GM12892 (cell line): ENCODE measurements around the gene PHC2.
A peak's percentile ranks its signal among the peaks of the same experiment; 100 is the strongest.

ENCODE experiments used
- DNase-seq: peaks from one replicate; pipeline ENCODE4 v3.0.0; 2011; ENCODE audit not compliant: insufficient read length
- FAIRE-seq: peaks from 2 replicates; lab custom pipeline; 2011; peaks lifted over from hg19 to GRCh38; lab: Jason Lieb, UNC
- POLR2A ChIP-seq: IDR thresholded peaks from 2 replicates; pipeline ENCODE4 v1.6.1; 2011; ENCODE audit warnings: low read depth, low read length, control low read depth
- POLR2AphosphoS5 ChIP-seq: IDR thresholded peaks from 2 replicates; pipeline ENCODE4 v1.6.1; 2011; ENCODE audit warnings: low read depth, low read length, control low read depth
- TAF1 ChIP-seq: IDR thresholded peaks from 2 replicates; pipeline ENCODE4 v1.6.1; 2011; ENCODE audit warnings: low read depth, mild to moderate bottlenecking, control low read depth, low read length, borderline replicate concordance

PHC2 gene

GRCh38 chr1:33371334-33371733 lies 59.6 kb downstream of the PHC2 start:
- no peak for FAIRE-seq
- TF ChIP-seq TAF1 (no peak), POLR2A (no peak), POLR2AphosphoS5 (no peak)

GRCh38 chr1:33370827-33371226 lies 60.1 kb downstream of the PHC2 start:
- no peak for TF ChIP-seq TAF1
- TF ChIP-seq POLR2A = no peak
- no peak for TF ChIP-seq POLR2AphosphoS5
- DNase-seq (no peak), FAIRE-seq (no peak)

More at GRCh38 chr1:33371334-33371733, 59.6 kb downstream of the PHC2 start:
- no peak for DNase-seq

DNA sequence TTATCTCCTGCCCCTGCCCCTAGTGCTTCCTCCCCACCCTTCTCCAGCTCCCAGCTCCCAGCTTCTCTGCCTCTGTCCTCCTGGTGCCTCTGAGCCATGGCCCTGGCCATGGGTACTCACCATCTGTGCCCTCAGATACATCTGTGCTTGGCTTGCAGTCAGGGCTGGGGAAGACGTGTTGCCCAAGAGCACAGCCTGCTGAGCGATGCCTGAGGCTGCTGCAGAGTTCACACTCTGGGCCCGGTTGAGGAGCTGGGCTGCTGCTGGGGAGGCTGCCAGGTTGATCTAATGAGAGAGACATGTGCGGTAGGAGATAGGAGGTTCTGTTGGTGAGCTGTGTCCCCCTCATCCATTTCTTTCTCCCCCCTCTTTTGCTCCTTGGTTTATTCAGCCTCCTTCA lies 60.6 kb downstream of the PHC2 start:
- TF ChIP-seq POLR2A (no peak), POLR2AphosphoS5 (no peak), TAF1 (no peak)
- DNase-seq = no peak
- no peak for FAIRE-seq

DNA sequence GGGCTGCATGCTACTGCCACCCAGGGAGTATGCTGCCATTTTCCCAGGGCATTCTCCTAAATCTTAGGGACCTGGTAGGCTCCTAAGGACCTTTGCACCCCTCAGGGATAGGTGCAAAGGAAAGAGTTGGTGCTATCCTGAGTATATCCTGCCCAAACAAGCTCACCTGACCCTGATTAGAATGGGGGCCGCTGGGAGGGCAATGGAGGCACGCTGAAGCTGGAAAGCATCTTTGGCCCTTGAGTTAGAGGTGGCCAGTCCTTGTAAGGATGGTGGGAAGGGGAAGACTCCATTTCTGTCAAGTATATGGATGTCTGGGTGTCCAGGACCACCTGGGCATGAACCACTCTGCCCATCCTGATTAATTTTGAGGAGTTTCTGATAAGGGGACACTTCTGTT lies 61.1 kb downstream of the PHC2 start:
- no peak for TF ChIP-seq POLR2A
- no peak for TF ChIP-seq POLR2AphosphoS5
- TF ChIP-seq TAF1 = no peak
- FAIRE-seq = no peak

GRCh38 chr1:33369081-33369480 lies 61.8 kb downstream of the PHC2 start:
- no peak for TF ChIP-seq TAF1
- no peak for TF ChIP-seq POLR2A
- TF ChIP-seq POLR2AphosphoS5 = no peak
- DNase-seq = no peak
- no peak for FAIRE-seq

More for the DNA sequence above, 61.1 kb downstream of the PHC2 start:
- DNase-seq = no peak

DNA sequence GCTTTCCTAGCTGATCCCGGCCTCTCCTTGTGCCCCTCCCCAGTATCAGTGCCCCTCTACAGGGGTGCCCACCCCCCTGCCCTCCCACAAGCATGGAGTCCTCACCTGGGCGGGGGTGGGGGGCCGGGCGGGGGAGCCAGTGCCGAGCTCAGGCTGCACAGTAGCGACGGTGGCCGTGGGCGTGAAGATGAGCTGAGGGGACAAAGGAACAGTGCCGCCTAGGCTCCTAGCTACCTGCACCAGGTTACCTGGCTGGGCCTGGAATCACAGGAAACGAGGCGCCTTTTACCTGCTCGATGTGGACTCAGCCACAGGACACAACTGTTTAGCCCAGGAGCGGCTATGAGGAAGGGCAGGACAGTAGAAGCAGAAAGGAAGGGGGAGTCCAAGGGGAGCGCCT lies 62.5 kb downstream of the PHC2 start:
- FAIRE-seq (no peak), DNase-seq (no peak)
- no peak for TF ChIP-seq POLR2A
- no peak for TF ChIP-seq POLR2AphosphoS5
- no peak for TF ChIP-seq TAF1

DNA sequence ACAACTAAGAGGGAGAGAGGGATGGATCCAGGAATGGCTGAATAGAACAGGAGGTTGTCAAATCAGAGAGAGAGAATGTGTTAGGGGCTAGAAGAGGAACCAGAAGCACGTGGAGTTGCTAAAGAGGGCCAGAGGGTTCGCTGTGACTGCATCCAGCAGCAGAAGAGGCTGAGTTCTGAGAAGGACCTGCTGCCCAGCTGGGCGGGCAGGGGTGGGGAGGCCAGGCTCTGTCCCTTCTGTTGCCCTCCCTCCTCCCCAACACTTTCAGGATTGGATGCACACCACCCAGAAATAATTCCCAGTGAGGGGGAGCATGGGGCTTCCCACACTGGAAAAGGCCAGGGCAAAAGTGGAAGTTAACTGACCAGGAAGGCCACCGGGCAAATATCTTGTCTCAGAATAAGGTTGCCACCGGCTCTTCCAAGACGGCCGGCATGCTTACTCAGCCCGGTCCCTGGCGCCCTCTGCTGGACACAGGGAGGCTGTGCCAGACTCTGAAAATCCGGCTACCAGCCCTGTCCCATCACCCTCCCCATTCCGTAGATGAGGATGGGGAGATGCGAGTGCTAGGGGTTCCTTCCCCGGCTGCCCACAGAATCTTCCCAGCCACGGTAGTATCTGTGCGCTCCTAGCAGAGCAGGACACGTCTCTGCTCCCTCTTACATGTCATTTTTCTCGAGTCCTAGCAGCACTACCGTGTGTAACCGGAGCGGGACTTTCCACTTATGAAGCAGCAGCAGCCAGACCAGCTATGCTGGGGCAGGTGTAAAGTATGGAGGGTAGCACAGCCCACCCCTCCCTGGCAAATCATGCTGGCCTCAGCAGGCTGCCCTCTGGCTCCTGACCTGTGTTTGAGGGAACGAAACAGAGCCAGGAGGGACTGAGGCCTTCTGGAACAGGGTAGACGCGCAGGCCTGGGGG lies 63.1 kb downstream of the PHC2 start:
- DNase-seq = peak; percentile 84

DNA sequence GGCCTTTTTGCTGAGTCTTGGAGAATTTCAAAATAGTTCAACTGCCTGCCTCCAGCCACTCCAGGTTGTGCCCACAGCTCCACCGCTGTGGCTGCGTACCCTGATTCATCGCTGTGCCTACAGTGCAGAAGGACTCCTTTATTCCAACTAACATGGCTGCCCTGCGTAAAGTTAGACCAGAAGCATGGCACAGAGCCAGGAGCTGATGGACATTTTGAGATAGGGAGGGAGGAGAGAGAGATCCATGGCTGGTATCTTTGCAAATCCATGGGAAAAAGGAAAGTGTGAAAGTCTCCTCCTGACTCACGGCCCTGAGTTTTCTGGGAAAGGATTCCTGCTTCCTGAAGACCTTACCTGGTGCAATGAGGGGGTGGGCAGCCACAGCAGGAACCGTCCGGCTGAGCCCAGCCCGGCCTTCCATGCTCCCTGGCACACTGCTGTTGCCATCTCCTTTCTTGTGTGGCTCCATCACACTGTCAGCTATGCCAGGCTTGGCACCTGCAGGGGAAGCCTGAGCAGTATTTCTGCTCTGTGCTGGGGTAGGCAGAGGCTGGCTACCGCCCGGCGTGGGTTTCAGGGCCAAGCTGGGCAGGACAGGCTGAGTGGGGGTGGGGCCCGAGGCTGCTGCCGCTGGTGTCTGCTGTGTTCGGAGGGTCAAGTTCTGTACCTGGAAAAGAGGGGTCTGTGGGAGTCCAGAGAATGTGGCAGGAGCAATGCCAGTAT lies 64.0 kb downstream of the PHC2 start:
- DNase-seq (no peak), FAIRE-seq (no peak)
- TF ChIP-seq POLR2AphosphoS5 = no peak
- no peak for TF ChIP-seq TAF1
- TF ChIP-seq POLR2A = no peak

More for the DNA sequence above, 63.1 kb downstream of the PHC2 start:
- TF ChIP-seq TAF1 (no peak), POLR2AphosphoS5 (no peak), POLR2A (no peak)
- peak; percentile 91 for FAIRE-seq

DNA sequence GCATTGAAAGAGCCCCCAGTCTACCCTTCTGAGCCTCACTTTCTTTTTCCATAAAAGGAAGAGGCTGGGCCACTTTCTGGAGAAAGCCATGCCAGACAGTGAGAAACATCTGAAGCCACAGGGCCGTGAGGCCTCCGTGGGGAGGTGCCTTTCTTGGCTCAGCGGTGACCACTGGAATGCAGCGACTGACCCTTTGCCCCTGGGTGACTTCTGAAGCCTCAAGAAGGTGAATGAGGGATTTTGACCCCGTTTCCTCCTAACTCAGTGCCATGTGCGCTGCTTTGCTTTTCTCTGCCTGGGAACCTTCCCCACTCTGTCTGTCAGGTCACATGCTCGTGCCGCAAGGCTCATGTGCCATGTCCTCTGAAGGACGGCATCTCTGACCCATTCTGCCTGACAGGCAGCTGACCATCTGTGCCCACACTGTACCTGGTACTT lies 65.3 kb downstream of the PHC2 start:
- FAIRE-seq (no peak), DNase-seq (no peak)
- no peak for TF ChIP-seq POLR2AphosphoS5
- no peak for TF ChIP-seq TAF1
- no peak for TF ChIP-seq POLR2A

- TF ChIP-seq POLR2A (no peak), POLR2AphosphoS5 (no peak), TAF1 (no peak)
- FAIRE-seq (no peak), DNase-seq (no peak)
Measured at GRCh38 chr1:33364565-33364918, 66.4 kb downstream of the PHC2 start.

DNA sequence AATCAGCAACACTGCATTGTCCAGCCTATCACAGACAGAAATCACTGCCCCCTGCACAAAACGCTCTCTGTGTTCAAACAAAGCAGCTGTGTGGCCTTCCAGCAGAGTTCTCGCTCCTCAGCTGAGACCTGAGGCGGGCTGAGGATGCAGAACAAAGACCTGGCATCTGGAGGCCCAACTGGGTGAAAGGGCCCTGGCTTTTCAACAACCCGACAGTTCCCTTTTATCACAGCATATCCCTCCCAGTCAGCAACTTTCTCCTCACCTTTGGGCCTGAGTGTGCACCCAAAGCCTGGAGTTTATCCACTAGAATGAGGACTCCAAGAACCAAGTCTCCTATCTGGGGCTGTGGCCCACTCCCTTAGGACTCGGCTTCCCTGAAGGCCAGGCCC lies 67.4 kb downstream of the PHC2 start:
- no peak for DNase-seq
- no peak for FAIRE-seq
- TF ChIP-seq TAF1 (no peak), POLR2A (no peak), POLR2AphosphoS5 (no peak)

GRCh38 chr1:33363021-33363420 lies 67.9 kb downstream of the PHC2 start:
- TF ChIP-seq POLR2AphosphoS5 (no peak), POLR2A (no peak), TAF1 (no peak)
- FAIRE-seq (no peak), DNase-seq (no peak)
